Stimulated activated CD8-positive, alpha-beta memory T cell treated with anti-CD3 and anti-CD28 coated beads, Interleukin-7, amount 100 ng/mL, for 4 hours (primary cell): Measurements from ENCODE around the gene AK4.

Source experiments
- DNase-seq, 2 donors: peaks; one replicate each; pipeline ENCODE4 v3.0.0-alpha.2; 2020; ENCODE audit warnings: low read depth in 2 of 2

AK4 gene

DNA sequence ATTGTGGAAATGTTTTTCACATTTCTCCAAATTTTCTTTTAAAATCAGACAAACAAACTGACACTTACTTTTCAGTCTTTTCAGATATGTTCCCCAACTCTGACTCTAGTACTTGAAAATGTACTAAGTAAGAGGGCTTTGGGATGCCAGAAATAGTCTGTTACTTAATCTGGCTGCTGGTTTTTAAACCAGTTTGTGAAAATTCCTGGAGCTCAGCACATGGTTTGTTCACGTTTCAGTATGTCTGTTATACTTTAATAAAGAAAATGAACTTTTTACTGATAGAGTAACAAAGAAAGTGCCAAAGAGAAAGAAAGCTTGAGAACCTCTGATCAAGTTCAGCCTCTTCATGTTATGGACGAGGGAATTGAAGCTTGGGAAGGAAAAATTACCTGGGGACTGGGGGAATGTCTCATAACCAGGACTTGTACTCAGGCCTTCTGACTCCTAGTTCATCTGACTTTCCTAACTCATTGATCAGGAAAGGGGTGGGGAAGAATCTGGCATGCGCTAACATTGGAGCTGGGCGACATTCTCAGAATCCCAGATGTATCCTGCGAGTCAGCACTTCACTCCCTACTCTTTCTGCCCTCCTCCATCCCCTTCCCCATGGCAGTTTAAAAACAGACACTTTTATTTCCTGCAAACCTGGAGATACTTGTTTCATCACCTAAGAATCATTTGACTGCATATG lies 130.5 kb downstream of the AK4 start:
- DNase-seq: no peak

DNA sequence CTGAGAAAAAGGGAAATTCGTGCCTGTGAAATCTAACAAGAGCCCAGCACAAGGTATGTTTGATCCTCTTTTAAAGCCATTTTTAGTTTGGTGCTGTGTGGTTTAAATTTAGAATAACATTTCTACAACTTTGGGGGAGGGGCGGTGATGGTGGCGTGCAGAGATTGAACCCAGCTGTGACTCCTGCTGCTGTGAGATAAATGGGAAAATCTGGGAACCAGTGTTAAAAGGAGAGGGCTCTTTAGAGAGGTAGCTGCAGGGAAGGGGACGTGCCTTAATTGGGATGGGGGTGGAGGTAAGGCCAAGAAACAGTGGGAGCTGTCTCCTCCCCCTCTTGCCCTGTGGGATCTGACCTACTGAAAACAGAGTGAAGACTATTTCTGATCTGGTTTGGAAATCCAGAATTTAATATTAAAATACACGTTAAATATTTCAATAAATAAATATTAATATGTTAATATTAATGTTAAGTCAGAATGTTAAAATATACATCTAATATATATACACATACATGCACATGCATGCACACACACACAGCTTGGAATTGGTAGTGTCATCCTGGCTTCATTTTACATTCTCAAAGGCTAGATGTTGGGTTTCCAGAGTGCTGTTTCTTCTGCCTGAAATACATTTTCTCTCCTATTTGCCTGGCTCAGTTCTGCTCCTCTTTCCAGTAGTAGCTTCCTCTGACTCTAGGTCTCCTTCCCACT lies 131.2 kb downstream of the AK4 start:
- DNase-seq: no peak
